Colon (tissue), 2 donors: Measurements from ENCODE around the gene USP10.

Experiments used
- FAIRE-seq: peaks from 2 replicates; lab custom pipeline; 2012; peaks lifted over from hg19 to GRCh38; lab: Jason Lieb, UNC
- donor health status: control.
- donor health status: control.

The USP10 gene

GRCh38 chr16:84699147-84699711 is 571 bp upstream of the USP10 start:
- FAIRE-seq: no peak

- FAIRE-seq: no peak
These were observed 873 bp downstream of the USP10 start for GRCh38 chr16:84700446-84701300.

GRCh38 chr16:84703681-84704080 is 3.9 kb downstream of the USP10 start:
- no peak for FAIRE-seq

GRCh38 chr16:84704253-84704652 is 4.5 kb downstream of the USP10 start:
- no peak for FAIRE-seq

GRCh38 chr16:84706856-84707255 is 7.1 kb downstream of the USP10 start:
- no peak for FAIRE-seq

- no peak for FAIRE-seq
These were observed 9.8 kb downstream of the USP10 start for GRCh38 chr16:84709609-84710008.

GRCh38 chr16:84710686-84711085 is 10.9 kb downstream of the USP10 start:
- no peak for FAIRE-seq

- no peak for FAIRE-seq
These were observed 12.4 kb downstream of the USP10 start for GRCh38 chr16:84712138-84712671.

GRCh38 chr16:84712801-84713775 is 13.3 kb downstream of the USP10 start:
- FAIRE-seq: no peak

GRCh38 chr16:84714028-84714427 is 14.2 kb downstream of the USP10 start:
- FAIRE-seq: no peak

- no peak for FAIRE-seq
These were observed 15.6 kb downstream of the USP10 start for GRCh38 chr16:84715424-84715823.

- FAIRE-seq: no peak
These were observed 16.1 kb downstream of the USP10 start for GRCh38 chr16:84715854-84716253.

GRCh38 chr16:84716740-84717139 is 16.9 kb downstream of the USP10 start:
- no peak for FAIRE-seq

- no peak for FAIRE-seq
These were observed 17.7 kb downstream of the USP10 start for GRCh38 chr16:84717484-84717883.

GRCh38 chr16:84720177-84720579 is 20.4 kb downstream of the USP10 start:
- no peak for FAIRE-seq

- FAIRE-seq: no peak
These were observed 22.3 kb downstream of the USP10 start for GRCh38 chr16:84722068-84722467.

- no peak for FAIRE-seq
These were observed 24.1 kb downstream of the USP10 start for GRCh38 chr16:84723906-84724305.

GRCh38 chr16:84724606-84725309 is 25.0 kb downstream of the USP10 start:
- FAIRE-seq: no peak

- no peak for FAIRE-seq
These were observed 25.8 kb downstream of the USP10 start for GRCh38 chr16:84725481-84726078.

- no peak for FAIRE-seq
These were observed 26.4 kb downstream of the USP10 start for GRCh38 chr16:84726079-84726668.
